Duodenal mucosa (tissue), 2 donors: Measurements from ENCODE around the gene ABHD16B.

Experiments used
- H3K27ac ChIP-seq: one replicate; pipeline ENCODE4 v1.7.0; 2013; ENCODE audit warnings: low read depth, low read length
- H3K27me3 ChIP-seq, 2 donors: one replicate each; pipeline ENCODE4 v1.7.0; 2013; ENCODE audit warnings: low read length in 2 of 2, control low read depth in 1 of 2; ENCODE audit not compliant: insufficient read depth in 2 of 2, control insufficient read depth in 1 of 2
- H3K36me3 ChIP-seq, 2 donors: one replicate each; pipeline ENCODE4 v1.7.0; 2013; ENCODE audit warnings: low read length in 2 of 2, control low read depth in 1 of 2; ENCODE audit not compliant: insufficient read depth in 2 of 2, control insufficient read depth in 1 of 2
- H3K4me1 ChIP-seq, 2 donors: one replicate each; pipeline ENCODE4 v1.7.0; 2013; ENCODE audit warnings: low read length in 2 of 2, control low read depth in 1 of 2; ENCODE audit not compliant: insufficient read depth in 2 of 2, control insufficient read depth in 1 of 2
- H3K4me3 ChIP-seq, 2 donors: one replicate each; pipeline ENCODE4 v1.7.0; 2013; ENCODE audit warnings: low read length in 2 of 2, low read depth in 1 of 2
- H3K9ac ChIP-seq, 2 donors: one replicate each; pipeline ENCODE4 v1.7.0; 2013; ENCODE audit warnings: low read length in 2 of 2, low read depth in 1 of 2
- H3K9me3 ChIP-seq, 2 donors: one replicate each; pipeline ENCODE4 v1.7.0; 2013; ENCODE audit warnings: low read length in 2 of 2, control low read depth in 1 of 2; ENCODE audit not compliant: control insufficient read depth in 1 of 2

ABHD16B gene

DNA sequence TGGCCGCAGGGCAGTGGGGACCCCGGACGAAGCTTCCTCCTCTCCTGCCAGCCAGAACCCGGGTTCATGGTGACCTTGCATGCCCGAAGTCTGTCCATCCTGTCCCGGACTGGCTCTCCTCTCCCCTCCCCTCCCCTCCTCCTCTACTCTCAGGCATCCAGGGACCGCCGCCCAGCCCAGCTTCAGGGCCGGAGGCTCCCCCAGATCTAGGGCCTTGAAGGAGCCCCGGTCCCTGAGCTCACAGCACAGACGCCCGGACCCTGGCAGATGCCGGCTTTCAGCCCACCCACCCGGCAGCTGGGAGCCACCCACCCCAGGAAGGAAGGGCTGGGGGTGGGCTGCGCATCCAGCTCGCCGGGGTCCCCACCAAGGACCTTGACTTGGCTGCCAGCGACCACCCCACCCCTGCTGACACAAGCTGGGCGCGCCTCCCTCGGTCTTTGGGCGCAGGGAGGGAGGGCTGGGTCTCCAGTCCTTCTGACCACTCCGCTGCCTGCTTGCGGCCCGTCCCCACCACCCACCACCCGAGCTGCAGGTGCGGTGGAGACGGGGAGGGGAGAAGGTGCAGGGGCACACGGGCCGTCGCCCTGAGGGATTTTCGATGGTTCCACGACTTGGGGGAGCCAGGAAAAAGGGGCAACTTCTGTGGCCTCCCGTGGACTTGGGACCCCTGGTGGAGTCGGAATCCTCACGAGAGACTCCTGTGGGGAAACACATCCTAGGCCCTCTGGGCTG, 5.8 kb upstream of the ABHD16B start:
- peaks cover 0 to under 1% of the 10 kb centered on the region in 2 donors for H3K9me3 ChIP-seq
- peaks cover 24 to 40% of the 10 kb centered on the region in 2 donors for H3K4me1 ChIP-seq
- peaks cover 23 to 24% of the 10 kb centered on the region in 2 donors for H3K27me3 ChIP-seq
- H3K4me3 ChIP-seq, result no peak overlapping the region
- no peaks in the 10 kb centered on the region for H3K36me3 ChIP-seq
- no peak overlapping the region for H3K27ac ChIP-seq
- H3K9ac ChIP-seq, result no peak overlapping the region

DNA sequence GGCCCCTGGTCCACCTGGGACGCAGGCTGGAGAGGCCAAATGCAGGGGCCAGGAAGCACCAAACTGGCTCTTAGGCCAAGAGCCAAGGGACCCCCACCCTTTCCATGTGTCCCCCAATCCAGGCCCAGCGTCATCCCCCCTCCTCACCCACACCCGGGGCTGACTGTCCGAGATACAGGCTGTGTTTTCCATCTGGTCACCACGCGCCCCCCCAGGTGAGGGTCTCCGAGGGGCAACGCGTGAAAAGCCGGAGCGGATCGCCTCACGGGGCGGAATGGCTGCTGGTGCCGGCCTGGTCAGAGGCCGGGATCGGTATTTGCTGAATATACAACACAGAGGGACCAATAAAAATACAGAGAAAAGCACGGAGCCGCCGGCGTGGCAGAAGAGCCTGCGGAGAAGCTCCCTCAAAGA, 5.2 kb upstream of the ABHD16B start:
- Histone ChIP-seq H3K4me1 (peaks cover 24 to 40% of the 10 kb centered on the region in 2 donors), H3K27me3 (peaks cover 23 to 24% of the 10 kb centered on the region in 2 donors), H3K4me3 (no peak overlapping the region), H3K9me3 (no peaks in the 10 kb centered on the region), H3K36me3 (peaks cover 0 to under 1% of the 10 kb centered on the region in 2 donors), H3K9ac (no peak overlapping the region), H3K27ac (no peak overlapping the region)

DNA sequence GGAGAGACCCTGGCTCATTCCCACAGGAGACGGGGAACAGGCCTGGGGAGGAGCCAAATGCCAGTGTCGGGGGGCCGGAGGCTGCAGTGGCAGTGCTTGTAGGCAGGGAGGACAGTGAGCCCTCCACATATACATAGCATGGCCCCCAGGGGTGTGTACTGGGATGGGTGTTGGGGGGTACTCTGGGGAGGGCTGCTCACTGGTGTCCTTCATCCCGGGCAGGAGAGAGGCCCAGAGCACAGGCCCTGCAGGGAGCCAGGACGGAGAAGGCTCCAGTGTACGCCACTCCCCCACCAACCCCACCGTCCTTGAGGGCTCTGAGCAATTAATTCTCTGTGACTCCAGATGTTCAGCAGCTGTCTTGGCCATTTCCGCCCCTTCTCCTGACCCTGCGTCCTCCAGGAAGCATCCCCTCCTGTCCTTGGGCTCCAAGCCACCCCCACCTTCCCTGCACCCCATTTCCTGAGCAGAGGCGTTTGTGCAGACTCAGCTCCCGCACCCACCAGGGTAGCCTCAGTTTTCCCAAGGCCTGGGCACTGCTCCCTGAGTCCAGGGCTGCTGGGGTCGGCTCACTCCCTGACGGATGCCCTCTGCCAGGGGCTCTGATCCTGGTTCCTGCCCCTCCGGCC, 3.4 kb upstream of the ABHD16B start:
- Histone ChIP-seq H3K27ac (peak overlapping the region; percentile 25), H3K9ac (no peak overlapping the region), H3K27me3 (peaks cover 23 to 24% of the 10 kb centered on the region in 2 donors)

DNA sequence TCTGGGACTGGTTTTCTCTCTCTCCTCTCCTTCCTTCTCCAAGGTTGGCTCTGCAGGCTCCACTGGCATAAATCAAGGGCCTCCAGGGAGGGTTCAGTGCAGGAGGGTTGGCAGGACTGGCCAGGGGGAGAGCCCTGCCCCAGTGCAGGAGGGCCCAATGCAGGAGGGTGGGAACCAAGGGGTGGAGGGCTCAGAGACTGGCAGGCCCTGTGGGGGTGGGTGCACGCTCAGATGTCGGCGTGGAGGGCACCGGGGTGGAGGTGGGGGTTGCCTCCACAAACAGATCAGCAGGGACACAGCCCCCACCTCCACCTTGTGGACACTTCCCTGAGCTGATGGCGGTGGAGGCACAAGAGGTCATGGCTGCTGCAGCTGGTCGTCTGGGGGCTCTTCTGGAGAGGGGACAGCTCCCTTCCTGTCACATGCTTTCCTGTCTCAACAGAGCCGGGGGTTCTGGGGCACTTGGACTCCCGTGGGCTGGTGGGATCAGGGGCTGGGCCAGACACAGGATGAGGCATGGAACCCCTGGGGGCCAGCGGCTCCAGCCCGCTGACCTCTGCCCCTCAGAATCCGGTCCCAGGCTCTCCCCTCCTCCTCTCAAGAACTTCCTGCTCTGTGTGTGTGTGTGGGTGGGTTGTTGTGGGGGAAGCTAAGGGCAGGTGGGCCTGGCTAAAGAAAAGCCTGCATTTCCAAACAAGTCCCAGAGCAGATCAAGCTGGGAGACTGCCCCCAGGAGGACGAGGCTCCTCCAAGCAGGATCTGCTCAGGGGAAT, 2.7 kb upstream of the ABHD16B start:
- Histone ChIP-seq H3K4me3 (no peak overlapping the region), H3K4me1 (peaks cover 30 to 43% of the 10 kb centered on the region in 2 donors), H3K27ac (peak overlapping the region; percentile 25), H3K27me3 (peaks cover 23% of the 10 kb centered on the region in 2 donors), H3K9me3 (no peaks in the 10 kb centered on the region), H3K9ac (no peak overlapping the region), H3K36me3 (peaks cover 4 to 13% of the 10 kb centered on the region in 2 donors)

More for the DNA sequence above, 3.4 kb upstream of the ABHD16B start:
- H3K9me3 ChIP-seq, result no peaks in the 10 kb centered on the region
- no peak overlapping the region for H3K4me3 ChIP-seq
- H3K36me3 ChIP-seq, result peaks cover 4 to 13% of the 10 kb centered on the region in 2 donors
- peaks cover 24 to 40% of the 10 kb centered on the region in 2 donors for H3K4me1 ChIP-seq

DNA sequence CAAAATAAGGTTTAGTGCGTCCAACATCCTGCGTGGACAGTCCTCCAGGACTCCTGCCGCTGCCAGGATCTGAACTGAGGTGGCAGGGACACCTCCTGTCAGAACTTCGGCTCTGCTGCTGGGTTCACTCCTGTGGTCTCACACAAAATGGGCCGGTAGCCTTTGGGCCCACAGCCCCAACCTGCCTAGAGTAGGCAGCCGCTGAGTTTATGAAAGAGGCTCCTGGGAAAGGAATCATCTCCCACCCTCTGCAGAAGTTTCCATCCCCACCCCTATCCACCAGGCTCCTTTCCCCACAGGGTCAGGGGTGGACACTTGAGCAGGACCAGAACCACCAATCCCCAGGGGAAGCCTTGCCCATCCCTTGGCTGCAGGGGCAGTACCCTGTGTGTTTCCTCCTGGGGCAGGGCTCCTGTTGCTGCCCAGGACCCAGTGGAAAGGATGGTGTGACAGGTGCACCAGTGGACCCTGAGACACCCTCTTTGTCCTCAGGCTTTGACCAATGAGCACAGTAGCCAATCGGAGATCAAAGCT, 2.1 kb upstream of the ABHD16B start:
- Histone ChIP-seq H3K9ac (no peak overlapping the region), H3K36me3 (peaks cover 4 to 13% of the 10 kb centered on the region in 2 donors), H3K27ac (no peak overlapping the region), H3K4me1 (peaks cover 34 to 42% of the 10 kb centered on the region in 2 donors), H3K9me3 (no peaks in the 10 kb centered on the region), H3K27me3 (peaks cover 17 to 21% of the 10 kb centered on the region in 2 donors), H3K4me3 (no peak overlapping the region)

DNA sequence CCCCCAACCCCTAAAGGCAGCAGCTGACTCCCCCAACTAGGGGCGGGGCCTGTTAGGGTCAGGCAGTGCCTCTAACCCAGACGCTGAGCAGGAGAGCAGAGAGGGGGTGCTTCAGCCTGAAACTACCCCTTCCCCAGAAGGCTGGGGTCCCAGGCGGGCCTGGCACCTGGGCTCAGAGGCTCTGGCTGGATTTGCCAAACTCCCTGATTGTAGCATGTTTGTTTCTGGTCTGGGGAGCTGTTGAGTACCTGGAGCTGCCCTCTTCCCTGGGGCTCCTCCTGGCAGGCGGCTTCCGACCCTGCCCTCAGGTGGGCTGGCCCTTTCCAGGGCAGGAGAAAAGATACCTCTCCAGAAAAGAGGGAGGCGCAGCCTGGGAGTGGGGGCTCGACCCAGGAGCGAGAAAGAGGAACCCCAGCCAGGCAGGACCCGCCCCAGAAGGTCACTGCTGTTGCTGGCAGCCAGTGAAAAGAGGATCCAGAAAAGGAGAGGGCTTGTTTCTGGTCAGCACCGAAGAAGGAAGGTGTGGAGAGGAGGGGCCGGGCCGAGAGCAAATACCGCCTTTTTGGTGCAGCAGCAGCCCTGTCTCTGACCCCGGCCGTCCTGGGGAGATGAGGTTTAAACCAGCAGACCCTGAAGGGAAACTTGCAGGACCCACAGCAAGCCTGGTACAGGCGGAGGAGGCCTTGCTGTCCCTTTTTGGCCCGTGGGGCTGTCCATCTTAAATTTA, 810 bp upstream of the ABHD16B start:
- no peak overlapping the region for H3K4me3 ChIP-seq
- peaks cover 4 to 13% of the 10 kb centered on the region in 2 donors for H3K36me3 ChIP-seq
- H3K9ac ChIP-seq, result no peak overlapping the region
- peaks cover 34 to 37% of the 10 kb centered on the region in 2 donors for H3K4me1 ChIP-seq
- peaks cover 13% of the 10 kb centered on the region in 2 donors for H3K27me3 ChIP-seq
- H3K27ac ChIP-seq, result no peak overlapping the region
- no peaks in the 10 kb centered on the region for H3K9me3 ChIP-seq

DNA sequence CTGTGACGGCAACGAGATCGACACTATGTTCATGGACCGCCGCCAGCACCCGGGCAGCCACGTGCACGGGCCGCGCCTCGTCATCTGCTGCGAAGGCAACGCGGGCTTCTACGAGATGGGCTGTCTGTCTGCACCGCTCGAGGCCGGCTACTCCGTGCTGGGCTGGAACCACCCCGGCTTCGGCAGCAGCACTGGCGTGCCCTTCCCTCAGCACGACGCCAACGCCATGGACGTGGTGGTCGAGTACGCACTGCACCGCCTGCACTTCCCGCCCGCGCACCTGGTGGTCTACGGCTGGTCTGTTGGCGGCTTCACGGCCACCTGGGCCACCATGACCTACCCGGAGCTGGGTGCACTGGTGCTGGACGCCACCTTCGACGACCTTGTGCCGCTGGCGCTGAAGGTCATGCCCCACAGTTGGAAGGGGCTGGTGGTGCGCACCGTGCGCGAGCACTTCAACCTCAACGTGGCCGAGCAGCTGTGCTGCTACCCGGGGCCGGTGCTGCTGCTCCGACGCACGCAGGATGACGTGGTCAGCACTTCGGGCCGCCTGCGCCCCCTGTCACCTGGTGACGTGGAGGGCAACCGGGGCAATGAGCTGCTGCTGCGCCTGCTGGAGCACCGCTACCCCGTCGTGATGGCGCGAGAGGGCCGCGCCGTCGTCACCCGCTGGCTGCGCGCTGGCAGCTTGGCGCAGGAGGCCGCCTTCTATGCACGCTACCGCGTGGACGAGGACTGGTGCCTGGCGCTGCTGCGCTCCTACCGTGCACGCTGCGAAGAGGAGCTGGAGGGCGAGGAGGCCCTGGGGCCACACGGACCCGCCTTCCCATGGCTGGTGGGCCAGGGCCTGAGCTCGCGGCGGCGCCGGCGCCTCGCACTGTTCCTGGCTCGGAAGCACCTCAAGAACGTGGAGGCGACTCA, 943 bp downstream of the ABHD16B start:
- peaks cover 34 to 45% of the 10 kb centered on the region in 2 donors for H3K4me1 ChIP-seq
- peaks cover 6% of the 10 kb centered on the region in 2 donors for H3K27me3 ChIP-seq
- H3K4me3 ChIP-seq, result no peak overlapping the region
- H3K9ac ChIP-seq, result no peak overlapping the region
- peaks cover 4 to 13% of the 10 kb centered on the region in 2 donors for H3K36me3 ChIP-seq
- H3K9me3 ChIP-seq, result no peaks in the 10 kb centered on the region
- H3K27ac ChIP-seq, result no peak overlapping the region

DNA sequence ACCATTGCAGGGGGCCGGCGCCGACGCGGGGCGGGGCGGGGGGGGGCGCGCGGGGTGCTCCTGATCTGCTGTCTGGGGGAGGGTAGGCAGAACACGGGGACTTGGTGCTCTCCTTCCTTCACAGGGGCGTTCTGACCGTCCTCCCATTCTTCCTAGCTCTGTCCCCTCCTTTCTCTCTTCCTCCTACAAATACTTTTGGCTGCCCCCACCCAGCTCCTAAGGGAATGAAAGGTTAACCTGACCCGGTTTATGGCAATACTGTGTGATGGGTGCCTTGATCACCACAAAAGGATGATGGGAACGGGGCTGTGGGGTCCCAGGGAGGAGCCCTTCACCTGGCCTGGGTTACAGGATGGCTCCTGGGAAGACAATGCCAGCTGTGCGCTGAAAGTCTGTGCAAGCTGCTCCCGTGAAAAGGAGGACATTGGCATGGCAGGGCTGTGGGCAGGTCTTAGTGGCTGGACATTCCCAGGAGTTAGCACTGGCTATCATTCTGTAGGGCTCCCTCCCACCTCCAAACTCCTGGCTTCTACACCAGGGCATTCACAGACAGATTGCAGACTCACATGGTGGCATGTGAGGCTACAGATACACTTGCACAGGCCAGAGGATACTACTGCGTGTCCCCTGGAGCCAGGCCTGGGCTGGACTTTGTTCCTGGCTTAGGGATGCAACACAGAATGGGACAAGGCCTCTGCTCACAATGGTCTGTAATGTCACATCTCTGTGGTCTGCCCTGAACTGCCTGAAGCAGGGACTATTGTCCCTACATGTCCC, 1.9 kb downstream of the ABHD16B start:
- Histone ChIP-seq H3K9me3 (no peaks in the 10 kb centered on the region), H3K4me3 (peak overlapping the region; percentile 87 to 88), H3K9ac (peak overlapping the region; percentile 91 to 95), H3K27ac (peak overlapping the region; percentile 97), H3K27me3 (peaks cover 2 to 6% of the 10 kb centered on the region in 2 donors), H3K36me3 (peaks cover 6 to 15% of the 10 kb centered on the region in 2 donors), H3K4me1 (peaks cover 24 to 35% of the 10 kb centered on the region in 2 donors)
